Cardiac septum (tissue), 1 donor: ENCODE measurements around the gene STARD8. TPM values are rescaled to one million over a fixed set of nuclear protein-coding genes. Genes with fewer than 3 reads are reported as not detected.
"Not testable (repeated sequence)": the region's sequence is repeated elsewhere in the genome, so short reads cannot be mapped to it uniquely, and the experiment has no call there.

Source experiments
- DNase-seq: peaks from one replicate; pipeline ENCODE4 v3.0.0-alpha.2; 2020; ENCODE audit warnings: low spot score
- intact Hi-C: fragments of 100-400 bp; cut with DNase I; formaldehyde crosslinking; loops from one replicate; pipeline ENCODE4 v1.14.0; 2022
- long read RNA-seq: library from polyadenylated mRNA; unstranded; transcript quantifications from one replicate; pipeline ENCODE4 v2.0.0, GENCODE V29; 2021
- total RNA-seq: library from RNA; stranded (reverse); fragmentation: NEBNext Ultra II Directional; extraction: Animal tissue kit (Norgen Biotek cat#: 25700); gene quantifications from one replicate; pipeline ENCODE4 v1.2.1, GENCODE V29; 2021
- donor health status: DM: no; HTN: no; CAD: no.

Gene STARD8, protein sequence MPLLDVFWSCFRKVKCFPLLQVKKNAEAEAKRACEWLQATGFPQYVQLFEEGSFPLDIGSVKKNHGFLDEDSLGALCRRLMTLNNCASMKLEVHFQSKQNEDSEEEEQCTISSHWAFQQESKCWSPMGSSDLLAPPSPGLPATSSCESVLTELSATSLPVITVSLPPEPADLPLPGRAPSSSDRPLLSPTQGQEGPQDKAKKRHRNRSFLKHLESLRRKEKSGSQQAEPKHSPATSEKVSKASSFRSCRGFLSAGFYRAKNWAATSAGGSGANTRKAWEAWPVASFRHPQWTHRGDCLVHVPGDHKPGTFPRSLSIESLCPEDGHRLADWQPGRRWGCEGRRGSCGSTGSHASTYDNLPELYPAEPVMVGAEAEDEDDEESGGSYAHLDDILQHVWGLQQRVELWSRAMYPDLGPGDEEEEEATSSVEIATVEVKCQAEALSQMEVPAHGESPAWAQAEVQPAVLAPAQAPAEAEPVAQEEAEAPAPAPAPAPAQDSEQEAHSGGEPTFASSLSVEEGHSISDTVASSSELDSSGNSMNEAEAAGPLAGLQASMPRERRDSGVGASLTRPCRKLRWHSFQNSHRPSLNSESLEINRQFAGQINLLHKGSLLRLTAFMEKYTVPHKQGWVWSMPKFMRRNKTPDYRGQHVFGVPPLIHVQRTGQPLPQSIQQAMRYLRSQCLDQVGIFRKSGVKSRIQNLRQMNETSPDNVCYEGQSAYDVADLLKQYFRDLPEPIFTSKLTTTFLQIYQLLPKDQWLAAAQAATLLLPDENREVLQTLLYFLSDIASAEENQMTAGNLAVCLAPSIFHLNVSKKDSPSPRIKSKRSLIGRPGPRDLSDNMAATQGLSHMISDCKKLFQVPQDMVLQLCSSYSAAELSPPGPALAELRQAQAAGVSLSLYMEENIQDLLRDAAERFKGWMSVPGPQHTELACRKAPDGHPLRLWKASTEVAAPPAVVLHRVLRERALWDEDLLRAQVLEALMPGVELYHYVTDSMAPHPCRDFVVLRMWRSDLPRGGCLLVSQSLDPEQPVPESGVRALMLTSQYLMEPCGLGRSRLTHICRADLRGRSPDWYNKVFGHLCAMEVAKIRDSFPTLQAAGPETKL
- total RNA-seq: 6.5 TPM
- long read RNA-seq, partial matches to known transcripts: 4 of 9 reads
- long read RNA-seq, other reads (novel, unspliced or antisense): 5 of 9 reads

DNA sequence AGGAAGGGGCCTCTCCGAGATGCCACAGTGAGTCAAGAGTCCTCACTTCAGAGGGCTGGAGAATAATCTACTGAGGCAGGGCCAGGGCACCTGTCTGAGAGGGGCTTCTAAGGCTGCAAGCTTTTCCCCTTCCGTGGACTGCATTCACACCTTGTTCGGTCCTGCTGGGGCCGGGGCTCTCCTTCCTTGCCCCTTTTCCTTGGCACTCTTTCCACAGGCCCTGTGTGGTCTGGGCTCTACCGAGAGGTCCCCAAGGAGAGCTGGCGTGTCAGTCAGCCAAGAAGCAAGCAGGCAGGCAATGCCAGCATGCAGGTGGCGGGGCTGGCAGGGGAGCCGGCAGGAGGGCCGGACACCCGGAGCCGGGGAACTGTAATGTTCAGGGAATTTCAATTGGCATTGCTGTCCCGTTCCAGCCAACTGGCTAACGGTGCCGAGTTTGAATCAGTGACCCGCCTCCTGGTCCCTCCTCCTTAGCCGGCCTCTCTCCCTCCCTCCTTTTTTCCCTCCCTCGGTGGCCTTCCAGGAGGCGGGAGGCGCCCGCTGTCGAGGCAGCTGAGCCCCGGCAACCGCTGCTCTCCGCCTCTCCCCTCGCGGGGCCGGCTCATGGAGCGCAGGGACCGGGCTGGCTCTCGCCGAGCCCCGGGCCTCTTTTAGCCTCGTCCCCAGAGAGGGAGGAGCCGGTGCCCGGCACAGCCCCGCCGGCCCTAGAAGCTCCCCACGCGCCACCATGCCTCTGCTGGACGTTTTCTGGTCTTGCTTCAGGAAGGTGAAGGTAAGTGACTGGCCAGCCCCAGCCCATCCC, at the start of gene STARD8:
TSS of gene STARD8 (plus strand) at position 511 of the 802 bp plus-strand sequence. CDS start at position 728, 217 bp downstream.
- DNase-seq: no peak
- intact Hi-C loops: no loop called here

DNA sequence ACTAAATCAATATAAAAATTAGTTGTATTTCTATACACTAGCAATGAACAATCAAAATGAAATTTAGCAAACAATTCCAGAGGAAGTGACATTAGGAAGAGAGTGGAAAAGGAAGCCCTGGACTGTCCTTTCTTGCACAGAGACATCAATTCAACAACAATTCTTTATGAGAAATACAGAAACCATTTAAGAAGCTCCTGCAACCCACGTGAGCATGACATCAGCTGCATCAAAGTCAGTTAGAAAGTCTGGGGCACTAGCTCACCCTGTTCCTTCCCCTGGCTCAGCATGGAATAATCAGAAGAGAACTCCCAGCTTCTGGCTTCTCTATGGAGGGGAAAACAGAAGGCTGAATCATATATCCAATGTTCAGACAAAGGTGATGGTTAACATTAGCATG, 48.6 kb upstream of the STARD8 start:
- intact Hi-C loops: loop anchor here (10.0 kb wide), 1 partner anchor 116 kb away; no protein-coding TSS in a partner anchor
- no peak for DNase-seq

DNA sequence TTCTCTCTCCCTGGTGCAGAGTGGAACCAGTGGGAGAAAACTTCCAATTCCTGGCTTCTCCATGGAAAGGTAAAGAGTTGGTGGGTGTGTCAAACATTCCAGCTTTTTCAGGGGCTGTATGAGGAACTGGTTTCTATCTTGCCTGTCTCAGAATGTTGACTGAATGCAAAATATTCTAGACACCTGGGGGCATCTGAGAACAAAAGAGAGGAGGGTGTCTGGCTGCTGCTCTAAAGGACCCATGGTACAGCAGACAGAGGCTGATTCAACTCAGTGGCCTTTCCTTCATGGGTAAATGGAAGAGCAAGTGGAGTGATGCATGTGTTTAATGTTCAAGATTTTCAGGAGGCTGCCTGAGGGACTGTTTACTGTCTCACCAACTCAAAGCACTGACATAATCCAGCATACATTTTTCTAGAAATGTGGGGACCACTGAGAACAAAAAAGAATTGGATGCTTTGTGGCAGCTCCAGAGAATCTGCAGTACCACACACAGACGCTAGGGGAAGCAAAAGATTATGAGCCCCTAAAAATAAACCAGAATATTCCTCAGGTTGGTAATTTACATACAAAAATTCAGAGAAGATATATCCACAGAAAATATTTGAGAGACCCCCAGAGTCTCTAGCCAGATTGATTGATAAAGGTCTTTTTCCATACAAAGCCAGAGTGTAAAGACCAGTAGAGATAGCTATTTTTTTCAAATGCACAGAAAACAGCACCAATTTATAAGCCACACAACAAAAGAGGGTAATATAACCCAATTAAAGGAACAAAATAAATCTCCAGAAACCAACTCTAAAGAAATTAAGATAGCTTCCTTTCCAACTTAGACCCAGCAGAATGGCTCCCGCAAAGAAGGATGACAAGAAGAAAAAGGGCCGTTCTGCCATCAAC, 48.0 kb upstream of the STARD8 start:
- DNase-seq: no peak
- intact Hi-C loops: loop anchor here (10.0 kb wide), 1 partner anchor 115 kb away; no protein-coding TSS in a partner anchor

DNA sequence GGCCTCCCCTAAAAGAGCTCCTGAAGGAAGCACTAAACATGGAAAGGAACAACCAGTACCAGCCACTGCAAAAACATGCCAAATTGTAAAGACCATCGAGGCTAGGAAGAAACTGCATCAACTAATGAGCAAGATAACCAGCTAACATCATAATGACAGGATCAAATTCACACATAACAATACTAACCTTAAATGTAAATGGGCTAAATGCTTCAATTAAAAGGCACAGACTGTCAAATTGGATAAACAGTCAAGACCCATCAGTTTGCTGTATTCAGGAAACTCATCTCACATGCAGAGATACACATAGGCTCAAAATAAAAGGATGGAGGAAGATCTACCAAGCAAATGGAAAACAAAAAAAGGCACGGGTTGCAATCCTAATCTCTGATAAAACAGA, 43.2 kb upstream of the STARD8 start:
- DNase-seq, intact Hi-C loops: not testable (repeated sequence)

DNA sequence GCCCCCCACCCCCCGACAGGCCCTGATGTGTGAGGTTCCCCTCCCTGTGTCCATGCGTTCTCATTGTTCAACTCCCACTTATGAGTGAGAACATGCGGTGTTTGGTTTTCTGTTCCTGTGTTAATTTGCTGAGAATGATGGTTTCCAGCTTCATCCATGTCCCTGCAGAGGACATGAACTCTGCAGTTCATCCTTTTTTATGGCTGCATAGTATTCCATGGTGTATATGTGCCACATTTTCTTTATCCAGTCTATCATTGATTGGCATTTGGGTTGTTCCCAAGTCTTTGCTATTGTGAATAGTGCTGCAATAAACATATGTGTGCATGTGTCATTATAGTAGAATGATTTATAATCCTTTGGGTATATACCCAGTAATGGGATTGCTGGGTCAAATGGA, 32.7 kb upstream of the STARD8 start:
- intact Hi-C loops: not testable (repeated sequence)

DNA sequence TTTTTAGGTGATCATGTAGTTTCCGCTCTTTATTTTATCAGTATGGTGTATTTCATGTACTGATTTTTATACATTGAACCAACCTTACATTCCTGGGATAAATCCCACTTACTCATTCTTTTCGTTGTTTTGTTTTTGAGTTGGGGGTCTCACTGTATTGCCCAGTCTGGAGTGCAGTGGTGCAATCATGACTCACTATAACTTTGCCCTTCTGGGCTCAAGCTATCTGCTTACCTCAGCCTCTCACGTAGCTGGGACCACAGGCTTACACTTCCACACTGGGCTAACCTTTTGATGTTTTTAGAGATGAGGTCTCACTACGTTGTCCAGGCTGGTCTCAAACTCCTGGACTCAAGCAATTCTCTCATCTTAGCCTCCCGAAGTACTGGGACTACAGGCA, 19.5 kb upstream of the STARD8 start:
- no peak for DNase-seq
- intact Hi-C loops: no loop called here

More for the DNA sequence above, 32.7 kb upstream of the STARD8 start:
- DNase-seq: not testable (repeated sequence)

DNA sequence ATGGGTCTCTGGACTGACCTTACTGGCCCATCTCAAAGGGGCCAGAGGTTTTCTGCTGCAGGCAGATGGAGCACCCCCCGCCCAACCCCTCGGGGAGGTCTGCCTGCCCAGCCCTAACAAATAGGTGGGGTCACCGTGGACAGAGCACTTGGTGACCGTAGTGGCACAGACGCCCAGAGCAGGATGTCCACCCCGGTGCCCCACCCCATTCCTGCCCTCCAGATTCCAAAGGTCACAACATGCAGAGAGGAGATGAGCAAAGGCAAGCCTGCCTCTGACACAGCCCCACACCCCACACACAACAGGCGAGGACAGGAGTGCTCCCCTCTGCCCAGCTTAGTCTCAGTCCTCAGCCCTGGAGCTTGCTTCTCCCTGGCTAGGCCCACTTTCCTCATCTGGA, 17.5 kb upstream of the STARD8 start:
- DNase-seq, intact Hi-C loops: not testable (repeated sequence)

DNA sequence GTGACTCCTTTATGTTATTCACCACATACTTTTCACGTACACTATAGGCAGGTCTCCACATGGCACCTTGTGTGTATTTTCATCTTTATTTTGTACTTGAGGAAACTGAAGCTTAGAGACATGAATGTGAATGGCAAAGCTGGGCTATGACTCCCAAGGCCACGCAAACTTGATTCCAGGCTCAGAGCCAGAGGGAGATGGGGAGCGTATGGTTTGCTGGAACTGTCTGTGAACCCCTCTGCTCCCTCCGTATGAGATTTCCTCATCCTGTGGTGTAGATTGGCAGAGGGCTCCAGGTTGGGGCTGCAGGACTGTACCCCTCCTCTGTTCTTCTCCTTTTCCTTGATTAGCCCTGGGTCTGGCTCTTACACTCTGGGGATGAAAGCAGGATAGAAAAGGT, 16.1 kb upstream of the STARD8 start:
- intact Hi-C loops: no loop called here
- no peak for DNase-seq

DNA sequence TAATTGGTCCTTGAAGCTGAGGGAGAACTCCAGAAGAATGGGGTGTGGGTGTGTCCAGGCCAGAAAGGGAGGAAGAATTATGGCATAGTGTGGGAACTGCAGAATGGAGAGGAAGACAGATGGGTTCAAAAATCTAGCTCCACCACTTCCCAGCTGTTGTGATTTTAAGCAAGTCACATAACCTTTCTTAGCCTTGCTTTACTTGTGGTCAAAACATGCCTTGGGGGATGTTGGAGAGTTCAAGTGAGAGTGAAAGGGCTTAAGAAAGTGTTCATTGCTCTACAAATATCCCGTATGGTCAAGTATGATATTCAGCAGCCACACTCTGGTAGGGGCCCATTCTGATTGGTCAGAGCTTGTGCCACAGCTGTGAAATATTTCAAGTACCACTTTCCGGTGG, 15.0 kb upstream of the STARD8 start:
- intact Hi-C loops: no loop called here
- DNase-seq: no peak

DNA sequence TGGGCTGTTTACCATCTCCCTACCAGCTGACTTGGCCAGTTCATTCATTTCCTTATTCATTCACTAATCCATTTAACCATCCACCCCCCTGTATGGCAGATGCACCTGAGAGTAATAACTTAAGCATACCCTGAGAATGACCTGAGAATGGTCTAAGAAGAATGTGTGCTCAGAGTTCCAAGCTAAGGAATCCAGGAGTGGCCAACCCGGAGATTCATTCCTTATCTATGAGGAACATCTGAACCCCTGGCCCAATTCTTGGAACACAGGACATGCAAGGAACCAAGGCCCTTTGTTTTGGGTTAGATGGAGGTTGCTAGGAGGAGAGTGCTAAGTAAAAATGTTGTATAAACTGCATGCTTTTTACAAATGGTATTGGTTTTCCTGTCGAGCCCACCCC, 13.5 kb upstream of the STARD8 start:
- no peak for DNase-seq
- intact Hi-C loops: no loop called here

DNA sequence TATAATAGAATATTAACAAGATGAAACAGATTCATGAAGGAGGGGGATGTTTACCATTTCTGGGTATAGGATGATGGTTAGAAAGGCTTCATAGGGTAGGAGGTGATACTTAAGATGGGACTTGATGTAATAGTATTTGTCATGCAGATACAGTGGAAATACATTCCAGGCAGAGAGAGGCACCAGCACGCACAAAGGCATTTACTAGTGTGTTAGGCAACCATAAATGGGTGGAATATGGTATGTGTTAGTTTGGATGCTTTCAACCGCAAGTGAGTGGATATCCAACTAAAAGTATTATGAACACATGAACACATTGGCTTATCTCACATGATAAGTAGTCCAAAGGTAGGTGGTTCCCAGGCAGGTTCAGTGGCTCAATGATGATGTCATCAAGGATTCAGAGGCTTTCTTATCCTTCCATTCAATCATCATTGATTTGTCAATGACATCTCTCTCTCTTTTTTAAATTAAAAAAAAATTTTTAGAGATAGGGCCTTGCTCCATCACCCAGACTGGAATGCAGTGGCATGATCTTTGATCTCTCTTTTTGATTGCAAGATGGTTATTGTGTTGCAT, 12.7 kb upstream of the STARD8 start:
- DNase-seq: no peak
- intact Hi-C loops: no loop called here

DNA sequence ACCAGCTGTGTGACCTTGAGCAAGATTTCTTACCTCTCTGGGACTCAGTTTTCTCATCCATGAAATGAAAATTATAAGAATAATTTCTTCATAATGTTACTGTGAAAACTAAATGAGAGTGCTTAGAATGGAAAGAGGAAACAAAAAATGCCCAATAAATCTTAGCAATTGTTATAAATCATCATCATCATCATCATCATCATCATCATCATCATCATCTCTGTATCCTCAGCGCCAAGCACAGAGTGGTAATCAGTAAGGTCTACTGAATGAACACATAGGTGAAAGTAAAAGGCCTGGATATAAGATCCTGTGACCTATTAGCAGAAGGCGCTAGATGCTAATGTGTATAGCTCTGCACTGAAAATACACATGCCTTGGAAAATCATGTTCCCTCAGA, 6.8 kb upstream of the STARD8 start:
- intact Hi-C loops: no loop called here
- no peak for DNase-seq

DNA sequence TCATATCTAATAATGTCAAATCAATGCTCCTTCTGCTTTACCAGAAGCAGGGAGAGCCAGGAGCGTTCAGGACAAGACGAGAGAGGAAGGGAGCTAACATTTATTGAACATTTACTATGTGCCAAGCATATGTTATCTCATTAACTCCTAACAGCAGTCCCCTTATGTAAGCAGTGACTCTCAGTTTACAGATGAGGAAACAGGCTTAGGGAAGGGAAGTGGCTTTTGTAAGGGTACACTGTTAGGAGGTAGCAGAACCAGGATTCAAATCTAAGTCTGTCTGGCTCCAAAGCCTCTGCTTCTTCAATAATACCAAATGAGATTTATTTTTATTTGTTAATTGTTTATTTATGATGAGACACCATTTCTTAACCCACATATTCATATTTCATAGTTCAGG, 2.6 kb upstream of the STARD8 start:
- intact Hi-C loops: no loop called here
- no peak for DNase-seq

DNA sequence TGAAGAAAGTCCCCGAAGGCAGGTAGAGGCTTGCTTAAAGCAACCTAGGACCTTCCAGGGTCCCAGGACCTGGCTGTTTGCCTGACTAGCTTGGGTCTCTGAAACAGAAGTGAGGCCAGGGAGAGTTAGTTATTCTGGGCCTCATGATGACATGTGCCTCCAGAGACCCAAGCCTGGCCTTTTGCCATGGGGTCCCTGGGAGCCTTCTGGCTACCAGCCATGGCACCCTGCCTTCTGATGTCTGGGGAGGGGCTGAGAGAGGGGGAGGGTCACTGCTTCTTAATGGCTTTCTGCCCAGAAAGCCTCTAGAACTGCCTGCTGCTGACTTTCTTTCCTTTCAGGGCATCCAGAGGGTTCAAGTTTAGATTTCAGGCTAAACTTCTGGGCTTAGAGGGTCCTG, 1.0 kb upstream of the STARD8 start:
- DNase-seq: no peak
- intact Hi-C loops: no loop called here

DNA sequence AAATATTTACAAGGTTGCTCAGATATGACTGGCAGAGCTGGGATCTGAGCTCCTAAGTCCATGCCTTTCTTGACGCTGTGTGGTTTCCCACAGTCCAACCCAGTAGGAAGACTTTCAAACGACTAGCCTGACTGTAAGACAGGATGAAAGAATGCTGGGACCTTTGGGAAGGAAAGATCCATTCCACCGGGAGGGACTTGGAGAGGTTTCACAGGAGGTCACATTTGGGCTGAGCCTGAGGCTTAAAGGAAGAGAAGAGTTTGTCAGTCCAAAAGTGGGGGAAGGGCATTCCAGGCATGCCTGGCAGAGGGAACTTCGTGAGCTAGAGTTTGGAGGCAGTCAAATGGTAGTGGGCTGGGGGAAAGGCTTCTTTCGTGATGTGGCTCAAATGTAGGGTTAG, 1.5 kb downstream of the STARD8 start:
- no peak for DNase-seq
- intact Hi-C loops: no loop called here

DNA sequence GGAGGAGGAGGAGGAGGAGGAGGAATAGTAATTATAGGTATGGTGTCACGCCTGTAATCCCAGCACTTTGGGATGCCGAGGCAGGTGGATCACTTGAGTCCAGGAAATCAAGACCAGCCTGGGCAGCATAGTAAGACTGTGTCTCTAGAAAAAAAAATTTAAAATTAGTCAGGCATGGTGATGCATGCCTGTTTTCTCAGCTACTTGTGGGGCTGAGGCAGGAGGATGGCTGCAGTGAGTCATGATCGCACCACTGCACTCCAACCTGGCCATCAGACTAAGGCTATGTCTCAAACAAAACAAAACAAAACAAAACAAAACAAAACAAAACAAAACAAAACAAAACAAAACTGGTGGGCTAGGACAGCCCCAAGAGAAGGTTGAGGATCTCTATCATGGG, 3.0 kb downstream of the STARD8 start:
- intact Hi-C loops: no loop called here
- no peak for DNase-seq

DNA sequence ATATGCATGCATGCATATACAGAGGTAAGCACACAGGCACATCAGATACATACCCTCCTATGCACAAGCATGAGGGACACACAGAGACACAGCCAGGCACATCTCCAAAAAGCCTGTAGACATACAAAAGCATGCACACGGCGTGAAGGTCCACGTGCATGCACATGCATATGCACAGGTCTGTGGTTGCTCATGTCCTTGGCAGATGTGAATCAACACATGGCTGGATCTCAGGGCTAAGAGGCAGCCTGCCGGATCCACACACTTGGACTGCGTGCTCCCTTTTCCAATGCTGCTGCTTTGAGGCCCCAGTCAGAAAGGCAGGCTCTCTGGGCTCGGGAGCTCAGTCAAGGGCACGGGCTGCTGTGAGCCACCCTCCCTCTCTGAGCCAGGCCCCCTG, 3.6 kb downstream of the STARD8 start:
- intact Hi-C loops: no loop called here
- DNase-seq: no peak
